ENCODE results near the gene BRINP3.

BRINP3 gene

DNA sequence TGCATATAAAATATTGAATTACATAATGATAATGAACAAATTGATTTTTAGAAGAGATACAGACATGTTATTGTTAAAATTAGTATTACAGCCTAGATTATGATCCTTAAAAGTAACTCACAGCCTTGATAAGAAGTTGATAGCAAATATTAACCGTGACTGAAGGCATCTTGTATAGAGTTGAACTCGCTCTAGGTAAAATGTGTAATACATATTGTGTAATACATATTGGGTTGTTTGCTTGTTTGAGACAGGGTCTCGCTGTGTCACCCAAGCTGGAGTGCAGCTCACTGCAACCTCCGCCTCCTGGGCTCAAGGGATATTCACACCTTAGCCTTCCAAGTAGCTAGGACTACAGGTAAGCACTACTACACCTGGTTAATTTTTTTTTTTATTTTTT lies 269.9 kb downstream of the BRINP3 start:
- ChIA-PET POLR2A (no interaction called here), CTCF (no interaction called here)
- no peak for TF ChIP-seq ZBTB7A (tag by site-specific recombination; IDR thresholded peaks at IDR 0.05; ENCODE audit: low read depth)
- TF ChIP-seq ZNF654 (tag by site-specific recombination; IDR thresholded peaks at IDR 0.05; ENCODE audit: low read depth), result no peak
- TF ChIP-seq, protein P1, sequence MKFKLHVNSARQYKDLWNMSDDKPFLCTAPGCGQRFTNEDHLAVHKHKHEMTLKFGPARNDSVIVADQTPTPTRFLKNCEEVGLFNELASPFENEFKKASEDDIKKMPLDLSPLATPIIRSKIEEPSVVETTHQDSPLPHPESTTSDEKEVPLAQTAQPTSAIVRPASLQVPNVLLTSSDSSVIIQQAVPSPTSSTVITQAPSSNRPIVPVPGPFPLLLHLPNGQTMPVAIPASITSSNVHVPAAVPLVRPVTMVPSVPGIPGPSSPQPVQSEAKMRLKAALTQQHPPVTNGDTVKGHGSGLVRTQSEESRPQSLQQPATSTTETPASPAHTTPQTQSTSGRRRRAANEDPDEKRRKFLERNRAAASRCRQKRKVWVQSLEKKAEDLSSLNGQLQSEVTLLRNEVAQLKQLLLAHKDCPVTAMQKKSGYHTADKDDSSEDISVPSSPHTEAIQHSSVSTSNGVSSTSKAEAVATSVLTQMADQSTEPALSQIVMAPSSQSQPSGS (tag by site-specific recombination; IDR thresholded peaks at IDR 0.05; ENCODE audit: low read depth), result no peak
- TF ChIP-seq, protein P2, sequence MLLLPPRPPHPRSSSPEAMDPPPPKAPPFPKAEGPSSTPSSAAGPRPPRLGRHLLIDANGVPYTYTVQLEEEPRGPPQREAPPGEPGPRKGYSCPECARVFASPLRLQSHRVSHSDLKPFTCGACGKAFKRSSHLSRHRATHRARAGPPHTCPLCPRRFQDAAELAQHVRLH (tag by site-specific recombination; IDR thresholded peaks at IDR 0.05), result no peak
- no peak for TF ChIP-seq ZNF510 (tag by site-specific recombination; IDR thresholded peaks at IDR 0.05; ENCODE audit: insufficient replicate concordance)
- TF ChIP-seq ZNF16 (tag by site-specific recombination; IDR thresholded peaks at IDR 0.05; ENCODE audit: low read depth), result no peak
- no peak for TF ChIP-seq ZNF433 (tag by site-specific recombination; IDR thresholded peaks at IDR 0.05; ENCODE audit: low read depth)
- no peak for TF ChIP-seq ZNF423 (tag by site-specific recombination; IDR thresholded peaks at IDR 0.05)
- TF ChIP-seq, protein P3, sequence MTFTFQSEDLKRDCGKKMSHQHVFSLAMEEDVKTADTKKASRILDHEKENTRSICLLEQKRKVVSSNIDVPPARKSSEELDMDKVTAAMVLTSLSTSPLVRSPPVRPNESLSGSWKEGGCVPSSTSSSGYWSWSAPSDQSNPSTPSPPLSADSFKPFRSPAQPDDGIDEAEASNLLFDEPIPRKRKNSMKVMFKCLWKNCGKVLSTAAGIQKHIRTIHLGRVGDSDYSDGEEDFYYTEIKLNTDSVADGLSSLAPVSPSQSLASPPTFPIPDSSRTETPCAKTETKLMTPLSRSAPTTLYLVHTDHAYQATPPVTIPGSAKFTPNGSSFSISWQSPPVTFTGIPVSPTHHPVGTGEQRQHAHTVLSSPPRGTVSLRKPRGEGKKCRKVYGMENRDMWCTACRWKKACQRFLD (tag by site-specific recombination; IDR thresholded peaks at IDR 0.05), result no peak
- TF ChIP-seq ZNF623 (tag by site-specific recombination; IDR thresholded peaks at IDR 0.05), result no peak
- no peak for TF ChIP-seq ZNF785 (tag by site-specific recombination; IDR thresholded peaks at IDR 0.05)
- TF ChIP-seq ZNF416 (tag by site-specific recombination; IDR thresholded peaks at IDR 0.05), result no peak
- TF ChIP-seq ZNF366 (tag by site-specific recombination; conservative IDR thresholded peaks at IDR 0.05), result no peak
- TF ChIP-seq ZNF544 (tag by site-specific recombination; IDR thresholded peaks at IDR 0.05), result no peak
- no peak for TF ChIP-seq ZNF248 (tag by site-specific recombination; IDR thresholded peaks at IDR 0.05)
- TF ChIP-seq SCRT1 (tag by site-specific recombination; IDR thresholded peaks at IDR 0.05; ENCODE audit: borderline replicate concordance), result no peak
- TF ChIP-seq ZFP41 (tag by site-specific recombination; IDR thresholded peaks at IDR 0.05; ENCODE audit: borderline replicate concordance), result no peak
- no peak for TF ChIP-seq KLF16 (tag by site-specific recombination; IDR thresholded peaks at IDR 0.05)
- TF ChIP-seq ZNF660 (tag by site-specific recombination; IDR thresholded peaks at IDR 0.05), result no peak
- TF ChIP-seq KLF7 (tag by site-specific recombination; IDR thresholded peaks at IDR 0.05; ENCODE audit: borderline replicate concordance), result no peak

DNA sequence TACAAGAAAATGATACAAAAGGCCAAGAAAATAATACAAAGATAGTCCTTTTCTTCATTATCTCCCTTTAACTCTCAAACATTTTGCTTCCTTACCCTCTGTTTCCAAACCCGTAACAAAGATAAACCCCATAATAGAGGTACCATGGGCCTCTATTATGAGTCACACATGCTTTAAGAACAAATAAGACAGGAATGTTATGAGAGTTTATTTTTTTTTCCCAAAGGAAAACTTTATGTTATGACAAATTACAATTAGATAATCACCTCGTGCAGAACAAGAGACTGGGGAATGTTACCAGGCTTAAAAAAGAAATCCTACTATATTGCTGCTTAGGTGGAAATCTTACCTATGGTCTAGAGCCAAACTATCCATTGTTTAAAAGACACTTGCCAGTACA lies 272.0 kb downstream of the BRINP3 start:
- no peaks in the 10 kb centered on the region for H3K9me3 ChIP-seq (ENCODE audit: control insufficient read depth, insufficient read depth, low read depth, low read length)
- ChIA-PET POLR2A (no interaction called here), CTCF (no interaction called here)
- no peak overlapping the region for H3K4me3 ChIP-seq (ENCODE audit: low read depth, low read length)
- H3K36me3 ChIP-seq (ENCODE audit: control insufficient read depth in 2 of 2, insufficient read depth in 1 of 2, low read length in 2 of 2), result no peaks in the 10 kb centered on the region
- no peaks in the 10 kb centered on the region for H3K4me1 ChIP-seq (ENCODE audit: control insufficient read depth, insufficient read depth, low read length)
- no peak overlapping the region for H3K27ac ChIP-seq (ENCODE audit: extremely low read depth, low read depth, low read length)
- TF ChIP-seq, protein P4, sequence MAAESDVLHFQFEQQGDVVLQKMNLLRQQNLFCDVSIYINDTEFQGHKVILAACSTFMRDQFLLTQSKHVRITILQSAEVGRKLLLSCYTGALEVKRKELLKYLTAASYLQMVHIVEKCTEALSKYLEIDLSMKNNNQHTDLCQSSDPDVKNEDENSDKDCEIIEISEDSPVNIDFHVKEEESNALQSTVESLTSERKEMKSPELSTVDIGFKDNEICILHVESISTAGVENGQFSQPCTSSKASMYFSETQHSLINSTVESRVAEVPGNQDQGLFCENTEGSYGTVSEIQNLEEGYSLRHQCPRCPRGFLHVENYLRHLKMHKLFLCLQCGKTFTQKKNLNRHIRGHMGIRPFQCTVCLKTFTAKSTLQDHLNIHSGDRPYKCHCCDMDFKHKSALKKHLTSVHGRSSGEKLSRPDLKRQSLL (tag by site-specific recombination; IDR thresholded peaks at IDR 0.05), result no peak
- TF ChIP-seq ZNF585B (tag by site-specific recombination; IDR thresholded peaks at IDR 0.05) (no peak), ZNF792 (tag by site-specific recombination; IDR thresholded peaks at IDR 0.05) (no peak), ZNF473 (tag by site-specific recombination; IDR thresholded peaks at IDR 0.05) (no peak), ZNF621 (tag by site-specific recombination; IDR thresholded peaks at IDR 0.05) (no peak), ZNF239 (tag by site-specific recombination; IDR thresholded peaks at IDR 0.05) (no peak), ZNF747 (tag by site-specific recombination; IDR thresholded peaks at IDR 0.05) (no peak), ZNF292 (tag by site-specific recombination; IDR thresholded peaks at IDR 0.05; ENCODE audit: borderline replicate concordance, low read depth) (no peak)
- TF ChIP-seq, protein P5, sequence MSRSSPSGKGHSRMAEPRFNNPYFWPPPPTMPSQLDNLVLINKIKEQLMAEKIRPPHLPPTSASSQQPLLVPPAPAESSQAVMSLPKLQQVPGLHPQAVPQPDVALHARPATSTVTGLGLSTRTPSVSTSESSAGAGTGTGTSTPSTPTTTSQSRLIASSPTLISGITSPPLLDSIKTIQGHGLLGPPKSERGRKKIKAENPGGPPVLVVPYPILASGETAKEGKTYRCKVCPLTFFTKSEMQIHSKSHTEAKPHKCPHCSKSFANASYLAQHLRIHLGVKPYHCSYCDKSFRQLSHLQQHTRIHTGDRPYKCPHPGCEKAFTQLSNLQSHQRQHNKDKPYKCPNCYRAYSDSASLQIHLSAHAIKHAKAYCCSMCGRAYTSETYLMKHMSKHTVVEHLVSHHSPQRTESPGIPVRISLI (tag by site-specific recombination; IDR thresholded peaks at IDR 0.05), result no peak
- TF ChIP-seq, protein P6, sequence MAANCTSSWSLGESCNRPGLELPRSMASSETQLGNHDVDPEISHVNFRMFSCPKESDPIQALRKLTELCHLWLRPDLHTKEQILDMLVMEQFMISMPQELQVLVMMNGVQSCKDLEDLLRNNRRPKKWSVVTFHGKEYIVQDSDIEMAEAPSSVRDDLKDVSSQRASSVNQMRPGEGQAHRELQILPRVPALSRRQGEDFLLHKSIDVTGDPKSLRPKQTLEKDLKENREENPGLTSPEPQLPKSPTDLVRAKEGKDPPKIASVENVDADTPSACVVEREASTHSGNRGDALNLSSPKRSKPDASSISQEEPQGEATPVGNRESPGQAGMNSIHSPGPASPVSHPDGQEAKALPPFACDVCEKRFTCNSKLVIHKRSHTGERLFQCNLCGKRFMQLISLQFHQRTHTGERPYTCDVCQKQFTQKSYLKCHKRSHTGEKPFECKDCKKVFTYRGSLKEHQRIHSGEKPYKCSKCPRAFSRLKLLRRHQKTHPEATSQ (tag by site-specific recombination; IDR thresholded peaks at IDR 0.05), result no peak

More for the DNA sequence above, 269.9 kb downstream of the BRINP3 start:
- H3K36me3 ChIP-seq (ENCODE audit: control insufficient read depth in 2 of 2, insufficient read depth in 1 of 2, low read length in 2 of 2), result no peaks in the 10 kb centered on the region
- no peak overlapping the region for H3K4me3 ChIP-seq (ENCODE audit: low read depth, low read length)
- H3K27ac ChIP-seq (ENCODE audit: extremely low read depth, low read depth, low read length), result no peak overlapping the region
- no peaks in the 10 kb centered on the region for H3K4me1 ChIP-seq (ENCODE audit: control insufficient read depth, insufficient read depth, low read length)
- no peaks in the 10 kb centered on the region for H3K9me3 ChIP-seq (ENCODE audit: control insufficient read depth, insufficient read depth, low read depth, low read length)

All from HEK293 (cell line).